SH-SY5Y (cell line): ENCODE results near the gene IMP3.

ENCODE experiments used
- GATA2 ChIP-seq: IDR thresholded peaks from 2 replicates; pipeline ENCODE4 v1.6.1; 2011; ENCODE audit warnings: mild to moderate bottlenecking, low read depth, low read length
- GATA3 ChIP-seq: IDR thresholded peaks from 2 replicates; pipeline ENCODE4 v1.6.1; 2011; ENCODE audit warnings: low read depth, mild to moderate bottlenecking, low read length, moderate library complexity

IMP3 gene

DNA sequence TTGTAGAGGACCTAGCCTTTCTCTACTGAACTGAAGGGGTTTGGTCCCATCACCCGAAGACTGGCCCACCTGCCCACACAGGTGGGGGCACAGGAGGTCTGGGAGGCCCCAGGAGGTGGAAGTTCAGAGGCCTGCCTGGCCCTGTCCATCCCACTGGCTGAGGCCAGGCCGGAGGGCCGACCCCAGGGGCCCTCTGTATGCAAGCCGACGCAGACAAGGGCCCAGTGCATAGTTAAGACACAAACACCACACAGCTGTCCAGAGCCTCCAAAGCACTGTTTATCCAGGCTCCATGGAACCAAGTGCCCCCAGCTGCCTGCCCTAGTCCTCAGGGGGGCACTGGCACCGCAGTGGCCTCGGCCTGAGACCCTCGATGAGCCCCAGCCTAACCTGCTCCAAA is 34.3 kb upstream of the IMP3 start:
- TF ChIP-seq GATA3 (no peak), GATA2 (no peak)

DNA sequence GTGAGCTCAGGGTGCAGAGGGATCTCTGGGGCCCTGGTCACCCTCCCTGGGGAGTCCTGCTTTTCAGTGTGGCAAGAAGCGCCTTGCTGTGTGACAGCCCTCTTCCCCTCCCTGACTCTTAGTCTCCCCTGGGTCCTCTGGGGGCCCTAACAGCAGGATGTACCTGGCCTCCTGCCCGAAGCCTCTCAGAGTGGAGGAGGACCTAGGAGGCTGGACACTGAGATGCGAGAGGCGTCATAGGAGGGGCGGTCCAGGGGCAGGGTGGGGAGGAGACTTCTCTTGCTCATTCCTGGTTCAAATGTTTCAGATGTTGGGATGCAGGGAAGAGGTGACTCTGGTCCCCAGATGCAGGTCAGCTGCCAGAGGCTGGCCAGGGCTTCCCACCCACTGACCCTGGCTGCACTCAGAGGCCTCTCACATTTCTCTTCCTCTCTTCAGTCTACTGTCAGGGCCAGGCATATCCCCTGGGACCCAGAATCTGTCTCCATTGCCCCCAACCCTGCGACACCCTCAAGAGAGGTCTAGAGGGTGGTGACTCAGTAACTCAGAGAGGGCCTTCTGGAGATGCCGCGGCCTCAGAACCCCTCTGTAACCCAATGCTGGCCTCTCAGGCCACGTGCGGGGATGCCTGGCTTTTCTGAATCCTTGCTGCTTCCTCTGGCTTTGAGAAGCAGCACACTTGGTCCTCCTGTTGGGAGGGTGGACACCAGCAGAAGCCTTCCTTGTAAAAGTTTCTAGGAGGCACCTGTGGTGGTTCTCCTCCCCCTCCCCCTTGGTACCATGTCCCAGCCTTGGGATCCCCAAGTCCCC is 33.6 kb upstream of the IMP3 start:
- no peak for TF ChIP-seq GATA3

DNA sequence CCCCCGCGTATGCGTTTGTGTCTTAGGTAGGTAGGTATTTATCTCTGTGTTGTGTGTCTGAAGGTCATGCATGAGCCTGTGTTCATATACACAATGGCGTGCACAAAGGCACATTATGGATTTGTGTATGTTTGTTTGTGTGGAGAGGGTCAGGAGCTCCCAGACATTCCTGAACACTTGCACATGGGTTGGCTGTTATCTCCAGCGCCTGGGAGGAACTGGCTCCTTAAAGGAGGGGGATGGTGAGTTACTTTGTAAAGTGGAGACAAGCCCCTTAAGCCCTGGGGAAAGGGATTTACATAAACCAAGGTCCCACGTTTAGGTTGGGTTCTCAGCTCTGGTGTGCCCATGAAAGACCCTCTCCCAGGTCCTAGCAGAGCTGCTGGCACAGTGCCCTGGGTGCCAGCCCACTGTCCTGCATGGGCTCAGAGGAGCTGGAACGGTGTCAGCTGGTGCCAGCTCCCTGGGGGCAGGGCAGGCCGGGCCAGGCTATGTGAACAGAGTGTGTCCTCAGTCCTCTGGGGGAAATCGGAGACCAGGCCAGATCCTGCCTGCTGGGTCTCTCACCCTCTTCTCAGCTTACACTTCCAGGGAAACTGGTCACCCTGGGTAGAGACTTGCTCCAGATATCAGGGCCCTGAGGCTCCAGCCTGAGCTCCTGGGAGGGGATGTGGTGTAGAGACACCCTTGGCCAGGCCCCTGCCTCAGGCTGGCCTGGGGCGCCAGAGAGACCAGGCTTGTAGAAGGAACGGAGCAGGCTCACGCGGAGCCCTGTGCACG is 32.8 kb upstream of the IMP3 start:
- no peak for TF ChIP-seq GATA2
- TF ChIP-seq GATA3, result no peak

DNA sequence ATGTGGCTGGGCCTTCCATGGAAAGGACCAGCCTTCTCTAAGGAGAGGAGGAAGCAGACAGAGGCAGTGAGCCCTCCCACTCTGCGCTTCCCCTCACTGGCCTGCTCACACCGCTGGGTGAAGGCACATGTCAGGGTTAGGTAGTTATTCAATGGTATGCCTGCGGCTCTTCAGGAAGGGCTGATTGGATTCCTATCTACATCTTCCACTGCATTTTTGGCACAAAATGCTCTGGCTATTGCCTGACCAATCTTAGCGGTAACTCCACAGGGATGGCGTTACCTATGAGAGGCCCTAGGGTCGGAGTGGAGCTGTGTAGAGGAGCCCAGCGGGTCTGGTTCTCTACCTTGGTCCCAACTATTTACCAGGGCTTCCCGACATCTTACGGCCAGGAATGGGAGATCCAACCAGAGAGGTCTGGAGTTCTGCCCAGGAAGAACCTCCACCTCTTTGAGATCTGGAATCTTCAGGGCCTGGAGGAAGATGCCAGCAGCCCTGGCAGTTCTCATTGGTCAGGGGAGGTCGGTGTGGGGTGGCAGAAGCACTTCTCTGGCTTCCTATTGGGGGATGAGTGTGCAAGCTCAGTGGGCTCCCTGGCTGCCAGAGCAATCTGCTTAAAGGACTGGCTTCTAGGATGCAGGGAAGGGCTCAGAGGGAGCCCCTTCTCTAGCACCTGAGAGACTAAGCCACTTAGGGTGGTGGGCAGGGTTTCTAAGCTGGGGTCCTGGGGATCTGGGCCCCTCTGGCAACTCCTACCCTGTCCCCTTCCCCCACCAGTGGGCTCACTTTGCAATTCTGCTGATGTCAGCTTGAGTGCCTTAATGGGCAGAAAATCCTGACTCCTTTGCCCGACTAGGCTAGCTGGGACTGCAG is 31.9 kb upstream of the IMP3 start:
- TF ChIP-seq GATA2, result no peak

DNA sequence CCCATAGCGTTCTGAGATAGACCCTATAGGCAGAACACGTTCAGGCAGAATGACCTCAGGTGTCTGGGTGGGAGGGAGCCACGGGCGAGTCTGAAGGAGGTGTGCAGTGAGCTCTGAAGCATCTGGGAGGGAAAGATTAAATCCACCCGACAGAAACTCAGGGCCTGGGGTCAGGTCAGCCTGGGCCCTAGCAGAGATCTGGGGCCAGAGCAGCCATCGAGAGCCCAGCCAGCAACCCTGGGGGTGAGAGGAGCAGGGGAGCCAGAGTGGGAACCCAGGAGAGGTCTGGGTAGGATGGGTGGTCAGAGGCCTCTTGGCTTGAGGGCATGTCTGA is 29.8 kb upstream of the IMP3 start:
- TF ChIP-seq GATA3 (no peak), GATA2 (no peak)

DNA sequence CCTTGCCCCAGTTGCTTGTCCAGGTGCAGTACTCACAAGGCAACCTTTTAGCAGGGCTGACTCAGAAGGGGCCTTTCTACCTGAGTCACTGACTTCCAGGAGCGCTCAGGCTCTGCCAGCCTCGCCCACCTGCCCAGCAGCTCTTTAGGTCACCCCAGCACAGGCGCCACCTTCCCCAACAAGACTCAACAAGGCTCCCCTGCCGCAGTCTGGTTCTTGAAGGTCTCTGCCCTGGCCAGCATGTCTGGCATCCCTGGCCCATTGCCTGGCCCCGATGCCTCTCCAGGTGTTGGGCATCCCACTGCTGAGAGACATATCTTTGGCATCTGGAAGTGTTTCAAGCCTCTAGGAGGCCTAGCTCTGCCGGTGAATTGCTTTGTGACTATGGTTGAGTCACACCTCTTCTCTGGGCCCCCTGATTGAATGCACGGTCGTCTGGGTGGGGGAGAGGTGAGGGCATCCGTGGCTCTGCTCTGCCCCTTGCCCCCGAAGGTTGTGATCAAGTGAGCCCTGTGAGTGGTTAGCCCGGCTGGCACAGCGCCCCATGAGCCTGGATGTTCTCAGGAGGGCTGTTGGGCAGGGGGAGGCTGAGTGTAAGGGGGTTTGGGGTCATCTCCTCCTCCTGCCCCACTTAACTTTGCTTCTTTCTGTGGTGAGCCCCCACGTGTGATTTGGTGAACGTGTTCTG is 29.3 kb upstream of the IMP3 start:
- TF ChIP-seq GATA3 (no peak), GATA2 (no peak)

DNA sequence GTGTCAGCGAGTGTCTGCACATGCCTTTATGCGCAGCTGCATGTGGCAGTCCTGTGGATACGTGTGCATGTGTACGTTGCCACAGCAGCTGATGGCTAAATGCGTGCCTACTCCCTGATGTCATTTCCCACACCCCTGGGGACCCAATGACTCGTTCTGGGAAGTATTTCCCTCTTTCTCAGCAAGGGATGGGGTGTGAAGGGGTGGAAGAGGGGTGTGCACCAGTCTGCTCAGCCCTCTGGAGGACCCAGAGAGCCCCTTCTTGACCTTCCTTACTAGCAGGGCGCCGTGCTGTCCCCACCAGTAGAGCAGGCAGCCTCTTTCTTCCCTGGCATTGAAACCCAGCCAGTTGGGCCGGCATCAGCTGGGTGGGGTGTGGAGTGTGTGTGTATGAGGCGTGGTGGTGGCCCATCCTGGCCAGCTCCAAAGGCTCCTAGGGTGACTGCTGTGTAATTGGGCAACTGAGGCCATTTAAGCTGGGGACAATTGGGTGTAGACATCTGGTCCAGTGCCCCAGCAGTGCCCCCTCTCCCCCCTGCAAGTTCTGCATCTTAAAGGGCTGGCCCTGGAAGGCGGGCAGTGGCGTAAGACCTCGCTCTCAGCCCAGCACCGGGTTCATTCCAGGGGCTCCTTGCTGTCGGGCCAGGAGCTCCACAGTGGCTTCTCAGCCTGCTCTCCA is 26.9 kb upstream of the IMP3 start:
- TF ChIP-seq GATA3 (no peak), GATA2 (no peak)

DNA sequence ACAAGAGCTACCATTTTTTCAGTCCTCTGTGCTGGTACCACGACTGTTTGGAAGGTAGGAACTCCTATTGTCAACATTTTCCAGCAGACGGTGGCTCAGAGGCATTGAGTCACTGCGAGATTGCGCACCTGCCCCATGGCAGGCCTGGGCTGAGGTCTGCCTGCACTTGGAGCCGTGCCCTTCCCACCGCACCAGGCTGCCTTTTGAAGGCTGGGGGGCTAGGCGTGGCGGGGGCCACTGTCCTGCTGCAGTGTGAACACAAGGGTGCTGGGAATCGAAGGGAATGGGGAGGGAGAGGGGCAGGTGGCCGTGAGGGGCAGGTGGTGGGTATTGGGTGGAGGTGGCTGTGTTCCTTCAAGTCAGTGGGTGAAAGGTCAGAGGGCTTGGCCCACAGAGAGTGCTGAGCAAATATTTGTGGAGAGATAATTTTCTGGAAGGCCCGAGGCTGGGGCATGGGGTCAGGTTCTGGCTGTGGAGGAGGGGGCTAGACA is 24.0 kb upstream of the IMP3 start:
- TF ChIP-seq GATA3 (no peak), GATA2 (no peak)

DNA sequence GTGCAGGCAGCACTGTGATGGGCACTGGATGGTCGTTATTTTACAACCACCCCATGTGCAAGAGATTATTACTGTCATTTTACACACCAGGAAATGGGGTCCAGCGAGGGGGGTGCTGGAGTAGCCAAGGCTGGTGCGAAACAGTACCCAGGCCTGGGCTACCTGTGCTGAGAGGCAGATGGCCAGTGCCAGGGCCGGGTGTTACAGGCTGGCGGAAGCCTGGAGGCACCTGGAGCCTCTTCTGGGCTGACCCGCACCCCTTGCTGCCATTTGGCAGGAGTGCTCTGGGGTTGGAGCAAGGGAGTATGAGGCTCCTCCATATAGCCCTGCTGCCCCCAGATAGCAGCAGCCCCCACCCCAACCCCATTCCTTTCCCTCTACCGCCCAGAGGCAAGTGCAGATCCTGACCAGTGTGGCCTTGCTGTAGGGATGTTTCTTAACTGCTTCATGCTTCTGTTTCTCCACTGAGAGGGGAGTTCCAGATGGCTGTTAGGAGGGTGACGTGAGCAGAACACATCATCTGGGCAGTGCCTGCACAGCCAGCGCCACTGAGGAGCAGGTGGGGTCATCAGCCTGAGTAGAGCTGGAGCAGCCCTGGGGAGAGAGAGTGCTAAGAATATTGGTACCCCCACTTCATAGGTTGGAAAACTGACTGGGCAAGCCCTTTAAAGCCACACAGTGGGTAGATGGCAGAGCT is 22.9 kb upstream of the IMP3 start:
- TF ChIP-seq GATA2, result no peak
- TF ChIP-seq GATA3, result no peak

DNA sequence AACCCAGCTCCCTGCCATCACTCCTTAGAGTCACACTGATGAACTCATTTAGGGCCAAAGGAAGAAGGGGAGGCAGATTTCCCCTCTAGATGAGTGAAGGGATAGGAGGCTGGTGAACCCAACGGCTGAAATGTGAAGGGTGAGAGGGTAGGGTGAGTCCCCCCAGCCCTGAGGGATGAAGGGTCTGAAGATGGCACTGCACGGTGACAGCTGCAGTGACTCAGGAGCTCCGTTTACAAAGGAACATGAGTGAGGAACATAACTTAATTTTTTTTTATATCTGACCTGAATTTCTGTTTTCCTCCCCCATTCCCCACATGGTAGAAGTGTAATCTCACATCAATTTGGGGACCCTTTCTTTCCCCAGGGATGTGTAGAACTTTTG is 21.7 kb upstream of the IMP3 start:
- TF ChIP-seq GATA3 (no peak), GATA2 (no peak)

DNA sequence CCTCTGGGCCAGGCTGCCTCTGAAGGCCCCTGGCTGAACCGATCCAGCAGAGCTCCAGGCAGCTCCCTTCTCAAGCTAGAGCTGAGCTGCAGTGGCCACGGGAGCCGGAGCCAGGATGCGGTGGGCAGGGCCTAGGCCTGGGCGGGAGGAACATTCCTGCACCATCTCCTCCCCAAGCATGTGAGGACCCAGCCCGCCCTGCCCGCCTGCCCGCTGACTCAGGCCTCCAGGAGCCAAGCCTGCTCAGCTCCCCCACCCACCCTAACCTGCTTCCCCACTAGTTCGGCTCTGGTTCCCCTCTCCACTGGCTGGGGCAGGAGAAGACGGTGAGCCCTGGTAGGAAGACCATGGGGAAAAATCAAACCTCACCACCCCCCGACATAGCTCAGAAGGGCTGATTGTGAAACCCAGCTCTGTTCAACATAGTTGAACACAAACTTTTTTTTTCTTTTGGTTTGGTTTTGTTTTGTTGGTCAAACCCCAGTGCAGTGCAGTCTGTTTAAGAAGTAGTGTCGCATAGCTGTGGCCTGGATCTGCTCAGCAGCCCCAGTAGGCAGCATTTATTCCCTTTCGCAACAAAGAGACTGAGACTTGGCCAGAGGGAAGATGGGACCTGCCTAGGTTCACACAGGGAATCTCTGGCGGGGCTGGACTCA is 21.2 kb upstream of the IMP3 start:
- TF ChIP-seq GATA3, result no peak
- no peak for TF ChIP-seq GATA2

DNA sequence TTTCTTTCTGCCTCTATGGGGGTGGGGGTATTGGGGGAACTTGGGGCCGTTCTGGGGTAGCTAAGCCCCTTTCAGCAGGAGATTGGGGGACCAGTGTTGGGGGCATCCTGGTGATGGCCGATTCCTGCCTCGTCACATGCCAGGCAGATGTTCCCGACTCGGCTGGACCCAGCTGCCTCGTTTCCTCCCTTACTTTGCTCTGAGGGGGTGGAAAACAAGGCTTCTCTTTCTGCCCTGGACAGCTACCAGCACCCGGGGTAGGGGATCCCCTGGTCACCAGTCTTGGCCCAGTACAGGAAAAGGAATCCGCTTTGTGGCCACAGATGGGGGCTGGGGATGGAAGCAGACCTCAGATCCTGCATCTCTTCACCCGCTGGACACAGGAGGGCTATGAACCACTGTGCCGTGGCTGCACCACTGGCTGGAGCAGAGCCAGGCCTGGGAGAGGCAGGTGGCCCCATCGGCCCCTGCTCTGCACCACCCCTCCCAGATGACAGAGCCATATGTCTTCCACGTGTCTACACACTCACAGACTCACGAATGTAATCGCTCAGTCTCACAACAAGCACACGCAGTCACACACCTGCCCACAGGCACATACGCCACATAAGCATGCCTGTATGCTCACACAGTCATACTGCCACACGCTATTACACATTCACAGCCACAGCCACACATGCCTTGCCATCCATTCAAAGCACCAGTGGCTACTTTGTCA is 20.1 kb upstream of the IMP3 start:
- TF ChIP-seq GATA2 (no peak), GATA3 (no peak)
